ENCODE data around the gene BRIP1.
"Not testable (repeated sequence)": the region's sequence is repeated elsewhere in the genome, so short reads cannot be mapped to it uniquely, and the experiment has no call there.

Gene BRIP1

GRCh38 chr17:61684818-61685217, 178.5 kb downstream of the BRIP1 start:
- no peak for DNase-seq (ENCODE audit: low read depth)
- TF ChIP-seq CTCF (IDR thresholded peaks at IDR 0.05; ENCODE audit: insufficient read depth, low read depth, low read length, missing control alignments): no peak
- H3K4me3 ChIP-seq (ENCODE audit: low read length): no peak overlapping the region

- DNase-seq (ENCODE audit: low read depth): no peak
- no peak for TF ChIP-seq CTCF (IDR thresholded peaks at IDR 0.05; ENCODE audit: insufficient read depth, low read depth, low read length, missing control alignments)
- no peak overlapping the region for H3K4me3 ChIP-seq (ENCODE audit: low read length)
Measured at GRCh38 chr17:61684172-61684571, 179.2 kb downstream of the BRIP1 start.

GRCh38 chr17:61683466-61683865, 179.9 kb downstream of the BRIP1 start:
- no peak overlapping the region for H3K4me3 ChIP-seq (ENCODE audit: low read length)
- no peak for DNase-seq (ENCODE audit: low read depth)
- TF ChIP-seq CTCF (IDR thresholded peaks at IDR 0.05; ENCODE audit: insufficient read depth, low read depth, low read length, missing control alignments): no peak

- no peak overlapping the region for H3K4me3 ChIP-seq (ENCODE audit: low read length)
- TF ChIP-seq CTCF (IDR thresholded peaks at IDR 0.05; ENCODE audit: insufficient read depth, low read depth, low read length, missing control alignments): no peak
Measured at GRCh38 chr17:61680921-61681320, 182.4 kb downstream of the BRIP1 start.

GRCh38 chr17:61678339-61678738, 185.0 kb downstream of the BRIP1 start:
- no peak for DNase-seq (ENCODE audit: low read depth)
- no peak for TF ChIP-seq CTCF (IDR thresholded peaks at IDR 0.05; ENCODE audit: insufficient read depth, low read depth, low read length, missing control alignments)
- H3K4me3 ChIP-seq (ENCODE audit: low read length): no peak overlapping the region

More at GRCh38 chr17:61680921-61681320, 182.4 kb downstream of the BRIP1 start:
- no peak for DNase-seq (ENCODE audit: low read depth)

- DNase-seq (ENCODE audit: low read depth): not testable (repeated sequence)
Measured at GRCh38 chr17:61677150-61677811, 186.0 kb downstream of the BRIP1 start.

GRCh38 chr17:61676522-61676921, 186.8 kb downstream of the BRIP1 start:
- H3K4me3 ChIP-seq (ENCODE audit: low read length); DNase-seq (ENCODE audit: low read depth): not testable (repeated sequence)

More at GRCh38 chr17:61677150-61677811, 186.0 kb downstream of the BRIP1 start:
- not testable (repeated sequence) for H3K4me3 ChIP-seq (ENCODE audit: low read length)

GRCh38 chr17:61674609-61675008, 188.7 kb downstream of the BRIP1 start:
- not testable (repeated sequence) for H3K4me3 ChIP-seq (ENCODE audit: low read length); DNase-seq (ENCODE audit: low read depth)

- peak; percentile 7 for DNase-seq (ENCODE audit: low read depth)
- not testable (repeated sequence) for H3K4me3 ChIP-seq (ENCODE audit: low read length)
Measured at GRCh38 chr17:61673019-61673897, 190.1 kb downstream of the BRIP1 start.

Data from epithelial cell of esophagus (primary cell).